GM20000 (cell line): ENCODE data around the gene ASIC4.

Source experiments
- DNase-seq: peaks from one replicate; pipeline ENCODE4 v3.0.0; 2012; ENCODE audit warnings: low spot score
- CTCF ChIP-seq: IDR thresholded peaks from 2 replicates; pipeline ENCODE4 v1.5.1; 2012; ENCODE audit warnings: mild to moderate bottlenecking, control low read depth; ENCODE audit errors: extremely low read depth, missing control alignments

Gene ASIC4

GRCh38 chr2:219527076-219527394, 12.8 kb downstream of the ASIC4 start:
- DNase-seq, result no peak
- no peak for TF ChIP-seq CTCF

GRCh38 chr2:219527472-219527871, 13.2 kb downstream of the ASIC4 start:
- DNase-seq, result no peak
- TF ChIP-seq CTCF, result no peak

GRCh38 chr2:219530048-219530963, 16.0 kb downstream of the ASIC4 start:
- peak; percentile 93 for DNase-seq
- peak; percentile 89 for TF ChIP-seq CTCF

GRCh38 chr2:219531639-219532377, 17.5 kb downstream of the ASIC4 start:
- no peak for DNase-seq
- TF ChIP-seq CTCF, result no peak

GRCh38 chr2:219532378-219532649, 18.0 kb downstream of the ASIC4 start:
- no peak for TF ChIP-seq CTCF
- no peak for DNase-seq

GRCh38 chr2:219533930-219534661, 19.8 kb downstream of the ASIC4 start:
- TF ChIP-seq CTCF, result no peak
- DNase-seq, result no peak

- TF ChIP-seq CTCF, result no peak
- no peak for DNase-seq
Observed at GRCh38 chr2:219536425-219536824, 22.1 kb downstream of the ASIC4 start.
